K562 (cell line): Measurements from ENCODE around the gene RFESD. TPM values are rescaled to one million over a fixed set of nuclear protein-coding genes. Genes with fewer than 3 reads are reported as not detected.
A peak's percentile ranks its signal among the peaks of the same experiment; 100 is the strongest.

Experiments used
- BRF1 ChIP-seq: IDR thresholded peaks from 3 replicates; pipeline ENCODE4 v1.6.1; 2011; ENCODE audit warnings: borderline replicate concordance, mild to moderate bottlenecking; ENCODE audit not compliant: insufficient read length; ENCODE audit errors: extremely low read depth
- DACH1 ChIP-seq: fragments of 450-650 bp; IDR thresholded peaks from 2 replicates; pipeline ENCODE4 v1.6.1; 2018; ENCODE audit not compliant: partially characterized antibody
- FOXJ2 ChIP-seq: fragments of 200-800 bp; sonication (Bioruptor generic); IDR thresholded peaks from 2 replicates; pipeline ENCODE4 v1.6.1; 2016; ENCODE audit warnings: missing genetic modification characterization, missing compliant biosample characterization
- HMGN3 ChIP-seq: IDR thresholded peaks from 2 replicates; pipeline ENCODE4 v1.6.1; 2011; ENCODE audit warnings: borderline replicate concordance, low read depth, mild to moderate bottlenecking, mixed read lengths, low read length; ENCODE audit not compliant: insufficient read length; ENCODE audit errors: extremely low read depth
- L3MBTL2 ChIP-seq: fragments of 450-650 bp; IDR thresholded peaks from 2 replicates; pipeline ENCODE4 v1.6.1; 2016; ENCODE audit warnings: mild to moderate bottlenecking, moderate library complexity
- NR2C2 ChIP-seq, 2 experiments: fragments of 200-800 bp in 1 of 2; sonication (Bioruptor generic) in 1 of 2; sonication (generic) in 1 of 2; formaldehyde crosslinking in 1 of 2; IDR thresholded peaks; 2 replicates each; pipeline versions ENCODE4 v1.6.1 to v1.8.0; 2016 to 2022; ENCODE audit warnings: mild to moderate bottlenecking in 1 of 2, missing compliant biosample characterization in 1 of 2, missing genetic modification characterization in 1 of 2, missing genetic modification reagents in 1 of 2
- PRMT5 ChIP-seq: sonication (generic); formaldehyde crosslinking; IDR thresholded peaks from 2 replicates; pipeline ENCODE4 v1.5.0; 2020; ENCODE audit warnings: missing genetic modification reagents
- SMAD3 ChIP-seq: fragments of 450-650 bp; formaldehyde crosslinking; conservative IDR thresholded peaks from 2 replicates; pipeline ENCODE4 v1.4.0; 2020; ENCODE audit warnings: mild to moderate bottlenecking
- ZBTB8A ChIP-seq: fragments of 450-650 bp; IDR thresholded peaks from 2 replicates; pipeline ENCODE4 v1.6.1; 2018; ENCODE audit warnings: mild to moderate bottlenecking, moderate library complexity; ENCODE audit not compliant: partially characterized antibody
- ZFX ChIP-seq: sonication (generic); formaldehyde crosslinking; IDR thresholded peaks from 2 replicates; pipeline ENCODE4 v1.8.0; 2022; ENCODE audit warnings: mild to moderate bottlenecking, missing genetic modification reagents, moderate library complexity
- ZKSCAN1 ChIP-seq: fragments of 150-350 bp; IDR thresholded peaks from 2 replicates; pipeline ENCODE4 v1.6.1; 2016; ENCODE audit warnings: low read depth, low read length
- ZNF133 ChIP-seq: fragments of 250-450 bp; sonication (Bioruptor Pico); IDR thresholded peaks from 2 replicates; pipeline ENCODE4 v1.4.0; 2020; ENCODE audit warnings: mild to moderate bottlenecking
- ZSCAN32 ChIP-seq: fragments of 450-650 bp; formaldehyde crosslinking; IDR thresholded peaks from 2 replicates; pipeline ENCODE4 v1.4.0; 2020; ENCODE audit warnings: mild to moderate bottlenecking, moderate library complexity
- polyA plus RNA-seq, 8 experiments: library from polyadenylated mRNA; depleted of rRNA in 4 of 8; stranded (reverse) in 5 of 8; unstranded in 3 of 8; fragments of >200 nt; fragmentation: Nextera tagmentation in 2 of 8; fragmentation: Illumina TruSeq in 1 of 8; extraction: Ambion mirVana in 2 of 8; extraction: Trizol in 1 of 8; gene quantifications; 2 replicates each; pipeline versions ENCODE4 v1.2.1 to v1.2.3, GENCODE V29; 2011 to 2014; ENCODE audit warnings: inconsistent platforms in 1 of 8, missing spikeins in 1 of 8
- total RNA-seq, 7 experiments: library from RNA; depleted of rRNA in 6 of 7; stranded (reverse); fragments of >200 nt in 6 of 7; fragmentation: Illumina TruSeq in 2 of 7; extraction: Trizol in 2 of 7; gene quantifications; 2 replicates each; pipeline versions ENCODE4 v1.2.1 to v1.2.3, GENCODE V29; 2011 to 2021; ENCODE audit warnings: low replicate concordance in 1 of 7
- TF ChIP-seq, protein P1 (sequence below): fragments of 450-650 bp; IDR thresholded peaks from 2 replicates; pipeline ENCODE4 v1.6.1; 2017; ENCODE audit warnings: antibody characterized with exemption, mild to moderate bottlenecking
- TF ChIP-seq, protein P2 (sequence below), 2 experiments: fragments of 450-650 bp; IDR thresholded peaks; 2 replicates each; pipeline ENCODE4 v1.6.1; 2016
- TF ChIP-seq, protein P3 (sequence below): fragments of 250-450 bp; sonication (Bioruptor Pico); IDR thresholded peaks from 2 replicates; pipeline ENCODE4 v1.5.0; 2021

RFESD gene
- total and polyA plus RNA-seq, 9 of the 15 experiments (the other 6 are each of a cell fraction or from before 2014, with no cell fraction given), result 62.3 to 600 (median 140) TPM

DNA sequence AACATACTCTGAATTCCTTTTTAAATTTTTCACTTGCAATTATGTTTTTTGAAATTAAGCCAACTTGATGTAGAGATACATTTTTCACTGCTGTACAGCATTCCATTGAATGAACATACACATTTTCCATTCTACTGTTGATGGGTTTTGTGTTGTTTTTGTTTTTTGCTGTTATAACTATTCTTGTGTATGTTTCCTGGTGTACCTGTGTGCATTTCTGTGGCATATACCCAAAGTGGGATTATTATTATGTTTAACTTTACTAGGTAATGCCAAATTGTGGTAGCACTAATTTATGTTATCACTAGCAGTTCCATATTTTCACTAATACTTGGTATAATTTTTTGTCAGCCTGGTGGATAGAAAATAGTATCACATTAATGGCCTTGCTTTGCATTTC lies 2.7 kb downstream of the RFESD start (continued):
- TF ChIP-seq, protein P1, sequence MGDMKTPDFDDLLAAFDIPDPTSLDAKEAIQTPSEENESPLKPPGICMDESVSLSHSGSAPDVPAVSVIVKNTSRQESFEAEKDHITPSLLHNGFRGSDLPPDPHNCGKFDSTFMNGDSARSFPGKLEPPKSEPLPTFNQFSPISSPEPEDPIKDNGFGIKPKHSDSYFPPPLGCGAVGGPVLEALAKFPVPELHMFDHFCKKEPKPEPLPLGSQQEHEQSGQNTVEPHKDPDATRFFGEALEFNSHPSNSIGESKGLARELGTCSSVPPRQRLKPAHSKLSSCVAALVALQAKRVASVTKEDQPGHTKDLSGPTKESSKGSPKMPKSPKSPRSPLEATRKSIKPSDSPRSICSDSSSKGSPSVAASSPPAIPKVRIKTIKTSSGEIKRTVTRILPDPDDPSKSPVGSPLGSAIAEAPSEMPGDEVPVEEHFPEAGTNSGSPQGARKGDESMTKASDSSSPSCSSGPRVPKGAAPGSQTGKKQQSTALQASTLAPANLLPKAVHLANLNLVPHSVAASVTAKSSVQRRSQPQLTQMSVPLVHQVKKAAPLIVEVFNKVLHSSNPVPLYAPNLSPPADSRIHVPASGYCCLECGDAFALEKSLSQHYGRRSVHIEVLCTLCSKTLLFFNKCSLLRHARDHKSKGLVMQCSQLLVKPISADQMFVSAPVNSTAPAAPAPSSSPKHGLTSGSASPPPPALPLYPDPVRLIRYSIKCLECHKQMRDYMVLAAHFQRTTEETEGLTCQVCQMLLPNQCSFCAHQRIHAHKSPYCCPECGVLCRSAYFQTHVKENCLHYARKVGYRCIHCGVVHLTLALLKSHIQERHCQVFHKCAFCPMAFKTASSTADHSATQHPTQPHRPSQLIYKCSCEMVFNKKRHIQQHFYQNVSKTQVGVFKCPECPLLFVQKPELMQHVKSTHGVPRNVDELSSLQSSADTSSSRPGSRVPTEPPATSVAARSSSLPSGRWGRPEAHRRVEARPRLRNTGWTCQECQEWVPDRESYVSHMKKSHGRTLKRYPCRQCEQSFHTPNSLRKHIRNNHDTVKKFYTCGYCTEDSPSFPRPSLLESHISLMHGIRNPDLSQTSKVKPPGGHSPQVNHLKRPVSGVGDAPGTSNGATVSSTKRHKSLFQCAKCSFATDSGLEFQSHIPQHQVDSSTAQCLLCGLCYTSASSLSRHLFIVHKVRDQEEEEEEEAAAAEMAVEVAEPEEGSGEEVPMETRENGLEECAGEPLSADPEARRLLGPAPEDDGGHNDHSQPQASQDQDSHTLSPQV, result no peak
- no peak for TF ChIP-seq L3MBTL2
- 0 out of 2 replicates have a peak, but pooled peaks have one; percentile 30 for TF ChIP-seq FOXJ2 (tag)
- no peak for TF ChIP-seq ZSCAN32 (CRISPR knock-in tag)
- TF ChIP-seq, protein P2, sequence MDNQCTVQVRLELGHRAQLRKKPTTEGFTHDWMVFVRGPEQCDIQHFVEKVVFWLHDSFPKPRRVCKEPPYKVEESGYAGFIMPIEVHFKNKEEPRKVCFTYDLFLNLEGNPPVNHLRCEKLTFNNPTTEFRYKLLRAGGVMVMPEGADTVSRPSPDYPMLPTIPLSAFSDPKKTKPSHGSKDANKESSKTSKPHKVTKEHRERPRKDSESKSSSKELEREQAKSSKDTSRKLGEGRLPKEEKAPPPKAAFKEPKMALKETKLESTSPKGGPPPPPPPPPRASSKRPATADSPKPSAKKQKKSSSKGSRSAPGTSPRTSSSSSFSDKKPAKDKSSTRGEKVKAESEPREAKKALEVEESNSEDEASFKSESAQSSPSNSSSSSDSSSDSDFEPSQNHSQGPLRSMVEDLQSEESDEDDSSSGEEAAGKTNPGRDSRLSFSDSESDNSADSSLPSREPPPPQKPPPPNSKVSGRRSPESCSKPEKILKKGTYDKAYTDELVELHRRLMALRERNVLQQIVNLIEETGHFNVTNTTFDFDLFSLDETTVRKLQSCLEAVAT (IDR thresholded peaks at IDR 0.05), result peak in 1 of 2 experiments; percentile 64; a peak in 3 of 4 replicates
- no peak for TF ChIP-seq ZNF133 (CRISPR knock-in tag)
- TF ChIP-seq NR2C2 (CRISPR knock-in tag; IDR thresholded peaks at IDR 0.05), result no peak
- TF ChIP-seq NR2C2 (tag; IDR thresholded peaks at IDR 0.05), result no peak
- no peak for TF ChIP-seq ZKSCAN1
- TF ChIP-seq DACH1, result no peak
- TF ChIP-seq ZFX (CRISPR knock-in tag), result 0 out of 2 replicates have a peak, but pooled peaks have one; percentile 10
- TF ChIP-seq, protein P3, sequence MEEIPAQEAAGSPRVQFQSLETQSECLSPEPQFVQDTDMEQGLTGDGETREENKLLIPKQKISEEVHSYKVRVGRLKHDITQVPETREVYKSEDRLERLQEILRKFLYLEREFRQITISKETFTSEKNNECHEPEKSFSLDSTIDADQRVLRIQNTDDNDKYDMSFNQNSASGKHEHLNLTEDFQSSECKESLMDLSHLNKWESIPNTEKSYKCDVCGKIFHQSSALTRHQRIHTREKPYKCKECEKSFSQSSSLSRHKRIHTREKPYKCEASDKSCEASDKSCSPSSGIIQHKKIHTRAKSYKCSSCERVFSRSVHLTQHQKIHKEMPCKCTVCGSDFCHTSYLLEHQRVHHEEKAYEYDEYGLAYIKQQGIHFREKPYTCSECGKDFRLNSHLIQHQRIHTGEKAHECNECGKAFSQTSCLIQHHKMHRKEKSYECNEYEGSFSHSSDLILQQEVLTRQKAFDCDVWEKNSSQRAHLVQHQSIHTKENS (CRISPR knock-in tag), result no peak
- no peak for TF ChIP-seq PRMT5 (CRISPR knock-in tag)
- TF ChIP-seq HMGN3, result no peak
- TF ChIP-seq SMAD3 (CRISPR knock-in tag), result no peak
- TF ChIP-seq ZBTB8A, result no peak
- TF ChIP-seq BRF1, result no peak
